ENCODE measurements around the gene SHLD3. TPM values are rescaled to one million over a fixed set of nuclear protein-coding genes. Genes with fewer than 3 reads are reported as not detected.
"Not testable (repeated sequence)": the region's sequence is repeated elsewhere in the genome, so short reads cannot be mapped to it uniquely, and the experiment has no call there.

The SHLD3 gene
- total RNA-seq (1 to 10 TPM in 2 of 5 donors, under 1 TPM in 1, not detected in 2; 0.45 to 7.0 (median 4.8) TPM), polyA plus RNA-seq (1 to 10 TPM; 1.5 to 2.4 (median 2.0) TPM)
- long read RNA-seq, donor 1: 0 reads
- long read RNA-seq, donor 2: 0 reads
- long read RNA-seq, donor 3: 0 reads
- long read RNA-seq, donor 4: 0 reads
- long read RNA-seq, donor 5: 0 reads
- long read RNA-seq, donor 6, partial matches to known transcripts: 0 of 2 reads
- long read RNA-seq, donor 6, other reads (novel, unspliced or antisense): 0 of 2 reads
- long read RNA-seq, donor 7, partial matches to known transcripts: 0 of 1 reads
- long read RNA-seq, donor 7, other reads (novel, unspliced or antisense): 0 of 1 reads
- long read RNA-seq, donor 8: 0 reads
- long read RNA-seq, donor 9: 0 reads
- long read RNA-seq, donor 10, partial matches to known transcripts: 0 of 1 reads
- long read RNA-seq, donor 10, other reads (novel, unspliced or antisense): 0 of 1 reads

DNA sequence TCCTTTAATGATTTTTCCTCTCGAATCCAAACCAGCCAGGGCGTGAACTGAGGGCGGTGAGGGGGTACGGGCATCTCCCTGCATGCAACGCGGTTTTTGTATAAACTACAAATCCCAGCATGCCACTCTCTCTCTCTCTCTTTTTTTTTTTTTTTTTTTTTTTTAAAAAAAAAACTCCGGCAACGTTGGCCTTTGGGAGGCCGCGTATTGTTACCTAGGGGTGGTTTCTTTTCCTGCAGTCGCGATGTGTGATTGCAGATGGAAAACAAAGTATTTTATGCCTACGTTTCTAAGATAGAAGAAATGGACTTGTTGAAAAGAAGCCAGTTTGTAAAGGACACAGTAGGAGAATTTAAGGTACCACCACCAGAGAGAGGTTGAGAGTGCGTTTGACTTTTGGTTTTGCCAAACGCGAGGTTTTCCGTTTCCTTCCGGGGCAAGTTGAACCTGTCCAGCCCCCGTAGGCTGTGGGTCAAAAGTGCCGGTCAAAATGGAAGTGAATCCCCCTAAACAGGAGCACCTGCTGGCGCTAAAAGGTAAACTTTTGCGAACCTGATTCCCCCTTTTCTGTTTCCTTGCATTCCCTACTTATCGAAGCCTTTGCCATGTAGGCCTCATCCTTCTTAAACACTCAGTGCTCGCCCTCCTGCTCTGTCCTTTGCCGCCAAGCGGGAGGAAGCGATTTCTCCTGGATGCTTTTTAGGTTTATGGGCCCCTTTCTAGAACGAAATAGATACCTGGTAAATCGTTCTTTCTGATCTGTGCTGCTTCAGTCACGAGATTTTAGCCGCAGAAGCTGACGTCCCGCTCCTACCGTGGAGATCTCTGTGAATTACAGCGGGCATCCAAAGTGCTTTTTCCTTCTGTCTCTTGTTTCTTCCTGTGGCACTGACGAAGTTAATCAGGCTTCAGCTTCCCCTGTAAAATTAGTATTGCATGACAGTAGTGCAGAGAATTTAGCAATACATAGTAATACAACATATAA, at the start of gene SHLD3, which contains the start of gene TRAPPC13:
SHLD3 (plus strand) TSS at position 457 of the 985 bp plus-strand sequence. CDS start 4,561 bp downstream, outside the sequence.
TRAPPC13 (plus strand) TSS at position 457 of the 985 bp plus-strand sequence; CDS start at position 491, 34 bp downstream.
- H3K27me3 ChIP-seq: no peaks in the 10 kb centered on the region
- peaks cover 28 to 54% (median 38%) of the 10 kb centered on the region in 4 donors for H3K4me1 ChIP-seq
- intact Hi-C loops (cut with DNase I; ENCODE audit: low total_unique reads): no loop called here
- peak; percentile 81 to 96 for DNase-seq
- peak within 1 kb of the TSS; percentile 74 to 96 (median 84) for H3K4me3 ChIP-seq
- peak within 1 kb of the TSS; percentile 39 to 87 (median 84) for H3K27ac ChIP-seq
- TF ChIP-seq POLR2AphosphoS5 (IDR thresholded peaks at IDR 0.05) (peak in 2 of 3 donors; percentile 53 to 76), CTCF (IDR thresholded peaks at IDR 0.05) (peak in 1 of 7 experiments; percentile 25), EP300 (IDR thresholded peaks at IDR 0.05) (no peak), POLR2A (IDR thresholded peaks at IDR 0.05) (no peak)
- H3K36me3 ChIP-seq: peaks cover 0 to 16% (median 13%) of the 10 kb centered on the region in 4 donors
- H3K9me3 ChIP-seq: no peaks in the 10 kb centered on the region
- WGBS, 5 donors: 0 to 1% (median 0%) methylated on average over 36 of the region's 36 CpGs

GRCh38 chr5:65577141-65577540, 47.7 kb upstream of the SHLD3 start:
- intact Hi-C loops (cut with DNase I; ENCODE audit: low total_unique reads): no loop called here
- Histone ChIP-seq H3K4me1 (no peaks in the 10 kb centered on the region), H3K9me3 (no peaks in the 10 kb centered on the region), H3K27ac (no peak overlapping the region), H3K36me3 (peaks cover 3 to 79% (median 76%) of the 10 kb centered on the region in 4 donors), H3K4me3 (no peak overlapping the region), H3K27me3 (no peaks in the 10 kb centered on the region)
- no peak for DNase-seq
- TF ChIP-seq POLR2AphosphoS5 (IDR thresholded peaks at IDR 0.05): no peak
- no peak for TF ChIP-seq CTCF (IDR thresholded peaks at IDR 0.05)
- TF ChIP-seq EP300 (IDR thresholded peaks at IDR 0.05): no peak
- no peak for TF ChIP-seq POLR2A (IDR thresholded peaks at IDR 0.05)

DNA sequence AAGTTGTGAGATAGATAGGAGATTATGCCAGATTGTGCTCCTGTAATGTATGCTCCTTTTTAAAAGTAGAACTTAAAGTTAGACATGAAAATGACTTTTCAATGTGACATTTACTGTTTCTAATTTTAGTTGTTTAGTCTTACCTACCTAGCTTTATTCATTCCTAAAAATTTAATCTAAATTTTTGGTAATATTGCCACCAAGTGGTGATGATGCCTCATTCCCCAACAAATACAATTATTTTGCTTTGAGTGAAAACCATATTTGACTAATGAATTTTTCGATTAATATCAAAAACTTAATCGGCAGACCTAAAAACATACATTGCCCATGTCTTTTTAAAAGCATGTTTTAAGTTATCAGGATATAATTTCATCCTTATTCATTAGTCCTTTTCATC, 36.1 kb upstream of the SHLD3 start:
- TF ChIP-seq CTCF (IDR thresholded peaks at IDR 0.05): no peak
- no peak for TF ChIP-seq POLR2A (IDR thresholded peaks at IDR 0.05)
- TF ChIP-seq POLR2AphosphoS5 (IDR thresholded peaks at IDR 0.05): no peak
- no peak for TF ChIP-seq EP300 (IDR thresholded peaks at IDR 0.05)
- Histone ChIP-seq H3K4me1 (no peaks in the 10 kb centered on the region), H3K27ac (no peak overlapping the region), H3K36me3 (peaks cover 26 to 100% (median 98%) of the 10 kb centered on the region in 4 donors), H3K4me3 (no peak overlapping the region), H3K9me3 (no peaks in the 10 kb centered on the region), H3K27me3 (no peaks in the 10 kb centered on the region)
- DNase-seq: no peak
- 92 to 99% (median 93%) methylated on average over 2 of the region's 2 CpGs for WGBS, 5 donors
- intact Hi-C loops (cut with DNase I; ENCODE audit: low total_unique reads): no loop called here

DNA sequence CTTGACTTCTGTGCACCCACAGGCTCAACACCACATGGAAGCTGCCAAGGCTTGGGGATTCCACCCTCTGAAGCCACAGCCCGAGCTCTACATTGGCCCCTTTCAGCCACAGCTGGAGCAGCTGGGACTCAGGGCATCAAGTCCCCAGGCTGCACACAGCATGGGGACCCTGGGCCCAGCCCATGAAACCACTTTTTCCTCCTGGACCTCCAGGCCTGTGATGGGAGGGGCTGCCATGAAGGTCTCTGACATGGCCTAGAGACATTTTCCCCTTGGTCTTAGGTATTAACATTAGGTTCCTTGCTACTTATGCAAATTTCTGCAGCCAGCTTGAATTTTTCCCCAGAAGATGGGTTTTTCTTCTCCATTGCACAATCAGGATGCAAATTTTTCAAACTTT, 23.1 kb upstream of the SHLD3 start:
- H3K9me3 ChIP-seq; H3K4me1 ChIP-seq; H3K27ac ChIP-seq; H3K4me3 ChIP-seq; H3K27me3 ChIP-seq; DNase-seq; intact Hi-C loops (cut with DNase I; ENCODE audit: low total_unique reads): not testable (repeated sequence)
- WGBS, 5 donors: 93 to 100% (median 97%) methylated on average over 1 of the region's 1 CpG
- peaks cover 26 to 100% (median 96%) of the 10 kb centered on the region in 4 donors for H3K36me3 ChIP-seq
